ENCODE data around the gene HSPA14. TPM values are rescaled to one million over a fixed set of nuclear protein-coding genes. Genes with fewer than 3 reads are reported as not detected.

HSPA14 gene
- total RNA-seq, 4 donors from 2014 or later = 7.8 to 11.3 (median 10.5) TPM

DNA sequence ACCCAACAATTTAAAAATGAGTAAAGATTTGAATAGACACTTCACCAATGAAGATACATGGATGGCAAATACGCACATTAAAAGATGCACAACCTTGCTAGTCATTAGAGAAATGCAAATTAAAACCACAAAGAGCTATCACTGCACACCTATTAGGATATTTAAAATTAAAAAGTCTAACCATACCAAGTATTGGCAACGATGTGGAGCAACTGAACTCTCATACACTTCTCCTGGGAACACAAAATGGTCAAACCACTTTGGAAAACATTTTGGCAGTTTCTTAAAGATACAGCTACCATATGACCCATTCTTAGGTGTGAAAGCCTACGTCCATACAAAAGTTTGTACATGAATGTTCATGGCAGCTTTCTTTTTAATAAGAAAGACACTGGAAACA lies 79.7 kb downstream of the HSPA14 start:
- no peak for TF ChIP-seq EP300 (IDR thresholded peaks at IDR 0.05)
- TF ChIP-seq CTCF (IDR thresholded peaks at IDR 0.05) = no peak
- TF ChIP-seq POLR2A (IDR thresholded peaks at IDR 0.05) = no peak
- Histone ChIP-seq H3K9me3 (peaks cover 0 to 28% (median 2%) of the 10 kb centered on the region in 4 donors), H3K4me1 (no peaks in the 10 kb centered on the region), H3K27ac (no peak overlapping the region), H3K27me3 (no peaks in the 10 kb centered on the region), H3K4me3 (no peak overlapping the region), H3K36me3 (peaks cover 0 to 95% (median 29%) of the 10 kb centered on the region in 3 donors)
- DNase-seq (ENCODE audit: low spot score in 2 of 2) = no peak
- 93 to 97% methylated on average over 3 of the region's 3 CpGs for WGBS, 2 donors

DNA sequence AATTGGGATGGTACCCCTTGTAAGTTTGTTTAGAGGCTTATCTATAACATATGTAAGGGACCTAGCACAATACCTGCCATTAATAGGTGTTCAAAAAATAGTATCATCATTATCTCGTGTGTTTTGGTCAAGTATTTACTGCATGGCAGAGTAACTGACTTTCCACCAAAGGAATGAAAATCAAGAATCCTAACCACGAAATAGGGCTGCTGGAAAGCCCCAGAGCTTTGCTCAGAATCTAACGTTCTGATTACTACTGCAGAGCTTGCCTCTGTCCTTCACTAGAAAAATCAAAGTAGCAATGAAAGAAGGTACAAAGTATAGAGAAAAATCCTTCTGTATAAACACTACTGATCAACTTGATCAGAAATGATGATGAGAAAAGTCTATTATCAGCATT lies 80.9 kb downstream of the HSPA14 start:
- TF ChIP-seq EP300 (IDR thresholded peaks at IDR 0.05) = no peak
- no peak for TF ChIP-seq POLR2A (IDR thresholded peaks at IDR 0.05)
- TF ChIP-seq CTCF (IDR thresholded peaks at IDR 0.05) = no peak
- DNase-seq (ENCODE audit: low spot score in 2 of 2) = no peak
- Histone ChIP-seq H3K27ac (no peak overlapping the region), H3K36me3 (peaks cover 0 to 94% (median 29%) of the 10 kb centered on the region in 3 donors), H3K9me3 (peaks cover 0 to 28% (median 2%) of the 10 kb centered on the region in 4 donors), H3K4me1 (no peaks in the 10 kb centered on the region), H3K4me3 (no peak overlapping the region), H3K27me3 (no peaks in the 10 kb centered on the region)
- WGBS, 2 donors = 83 to 90% methylated on average over 3 of the region's 3 CpGs

Other genes starting within 250 kb of the HSPA14 start
- gene FAM107B, start 63.4 kb upstream of the HSPA14 start, total RNA-seq = 10 to 100 TPM in 3 of 4 donors, 1 to 10 TPM in 1; 9.8 to 26.7 (median 16.9) TPM
- gene CDNF, start 269 bp upstream of the HSPA14 start, total RNA-seq = 1 to 10 TPM in 3 of 4 donors, not detected in 1; 1.2 to 5.0 (median 4.6) TPM
- gene MSANTD7, start within 50 bp of the HSPA14 start, total RNA-seq = 10 to 100 TPM in 1 of 4 donors, 1 to 10 TPM in 3; 6.3 to 11.5 (median 7.9) TPM
- 1 to 10 TPM; 2.2 to 4.4 (median 3.0) TPM for gene SUV39H2, start 40.6 kb downstream of the HSPA14 start, total RNA-seq
- gene DCLRE1C, start 115.8 kb downstream of the HSPA14 start, total RNA-seq = 10 to 100 TPM in 3 of 4 donors, 1 to 10 TPM in 1; 9.6 to 28.8 (median 17.5) TPM
- gene MEIG1, start 121.1 kb downstream of the HSPA14 start, total RNA-seq = not detected
- gene OLAH, start 205.6 kb downstream of the HSPA14 start, total RNA-seq = 10 to 100 TPM in 1 of 4 donors, 1 to 10 TPM in 3; 2.9 to 15.3 (median 6.7) TPM